ENCODE results near the gene TMEM116.
A peak's percentile ranks its signal among the peaks of the same experiment; 100 is the strongest.

TMEM116 gene

DNA sequence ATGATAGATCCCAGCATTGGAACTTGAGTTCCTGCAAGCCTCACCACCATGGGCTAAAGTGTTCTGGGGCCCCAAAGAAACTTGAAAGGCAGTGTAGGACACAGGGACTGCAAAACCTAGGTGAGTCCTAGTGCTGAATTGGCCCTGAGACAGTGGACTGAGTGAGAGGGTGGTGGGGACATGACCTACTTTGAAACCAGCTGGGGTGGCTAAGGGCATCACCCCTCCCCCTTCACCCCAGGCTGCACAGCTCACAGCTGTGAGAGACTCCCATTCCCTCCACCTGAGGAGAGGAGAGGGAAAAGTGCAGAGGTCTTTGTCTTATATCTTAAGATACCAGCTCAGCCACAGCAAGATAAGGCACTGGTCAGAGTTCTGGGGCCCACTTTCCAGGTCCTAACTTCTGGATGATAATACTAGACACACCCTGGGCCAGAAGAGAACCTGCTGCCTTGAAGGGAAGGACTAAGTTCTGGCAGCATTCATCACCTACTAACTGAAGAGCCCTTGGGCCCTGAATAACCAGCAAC, 108.5 kb downstream of the TMEM116 start:
- H3K9me3 Mint-ChIP-seq: peaks cover 21% of the 10 kb centered on the region
- H3K27me3 Mint-ChIP-seq: no peaks in the 10 kb centered on the region
- H3K36me3 Mint-ChIP-seq: peaks cover 25% of the 10 kb centered on the region
- peaks cover 3% of the 10 kb centered on the region for H3K4me1 Mint-ChIP-seq
- H3K4me3 Mint-ChIP-seq: no peak overlapping the region
- H3K27ac Mint-ChIP-seq: no peak overlapping the region

DNA sequence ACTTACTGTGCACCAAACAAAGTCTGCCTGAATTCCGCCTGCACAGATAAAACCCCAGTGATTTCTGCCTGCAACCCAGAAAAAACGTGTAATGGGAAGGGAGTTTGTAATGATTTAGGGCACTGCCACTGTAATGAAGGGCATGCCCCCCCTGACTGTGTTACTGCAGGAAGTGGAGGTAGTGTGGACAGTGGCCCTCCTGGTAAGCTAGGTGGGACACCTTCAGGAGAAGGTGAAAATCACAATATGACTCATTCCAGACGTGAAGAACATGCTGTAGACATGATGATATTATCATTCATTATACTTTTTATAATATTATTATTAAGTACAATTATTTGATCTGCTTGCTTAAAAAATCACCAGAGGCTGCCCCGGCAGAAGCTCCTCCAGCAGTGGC, 111.8 kb downstream of the TMEM116 start:
- no peaks in the 10 kb centered on the region for H3K27me3 Mint-ChIP-seq
- H3K27ac Mint-ChIP-seq: no peak overlapping the region
- H3K36me3 Mint-ChIP-seq: peaks cover 17% of the 10 kb centered on the region
- H3K4me3 Mint-ChIP-seq: no peak overlapping the region
- H3K4me1 Mint-ChIP-seq: peaks cover under 1% of the 10 kb centered on the region
- H3K9me3 Mint-ChIP-seq: peaks cover 3% of the 10 kb centered on the region

- Mint-ChIP-seq H3K9me3 (no peaks in the 10 kb centered on the region), H3K4me1 (no peaks in the 10 kb centered on the region), H3K4me3 (no peak overlapping the region), H3K36me3 (peaks cover 22% of the 10 kb centered on the region), H3K27ac (peak overlapping the region; percentile 85), H3K27me3 (no peaks in the 10 kb centered on the region)
Measured at GRCh38 chr12:111894556-111894955, 118.4 kb downstream of the TMEM116 start.

- no peak overlapping the region for H3K27ac Mint-ChIP-seq
- no peaks in the 10 kb centered on the region for H3K27me3 Mint-ChIP-seq
- H3K4me3 Mint-ChIP-seq: no peak overlapping the region
- H3K9me3 Mint-ChIP-seq: no peaks in the 10 kb centered on the region
- no peaks in the 10 kb centered on the region for H3K4me1 Mint-ChIP-seq
- peaks cover 19% of the 10 kb centered on the region for H3K36me3 Mint-ChIP-seq
Measured at GRCh38 chr12:111893287-111893686, 119.7 kb downstream of the TMEM116 start.

DNA sequence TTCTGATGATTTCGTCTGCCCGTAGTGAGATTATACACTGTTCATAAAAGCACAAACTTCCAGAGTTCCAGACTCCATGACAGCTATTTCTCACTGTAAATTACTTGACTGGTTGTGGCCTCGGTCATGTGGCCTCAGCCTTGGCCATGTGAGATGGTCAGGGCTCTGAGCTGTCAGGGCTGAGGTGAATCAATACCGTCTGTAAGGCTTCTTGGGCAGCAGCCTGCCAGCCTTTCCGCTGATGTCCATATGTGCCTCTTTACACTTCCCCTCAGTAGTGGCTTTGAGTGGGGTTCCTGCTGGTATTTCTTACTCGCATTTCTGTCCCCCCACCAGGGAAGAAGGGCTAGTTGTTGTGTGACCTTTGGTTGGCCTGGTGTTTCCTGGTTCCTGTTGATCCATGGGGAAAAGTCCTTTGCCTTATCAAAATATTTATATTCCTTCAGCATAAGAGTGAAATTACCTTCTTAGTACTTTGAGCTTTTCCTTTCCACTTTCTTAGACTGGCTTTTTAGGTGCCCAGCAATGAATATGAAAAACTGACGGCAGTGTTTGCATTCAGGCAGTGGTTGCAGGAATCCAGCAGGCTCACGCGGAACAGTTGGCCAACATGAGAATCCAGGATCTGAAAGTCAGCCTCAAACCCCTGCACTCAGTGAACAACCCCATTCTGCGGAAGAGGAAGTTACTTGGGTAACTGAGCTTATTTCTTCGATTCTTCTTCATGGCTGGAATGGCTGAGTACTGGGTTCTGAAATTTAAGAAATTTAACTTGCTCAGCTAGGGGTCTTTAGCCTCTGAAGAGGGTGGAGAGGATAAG, 124.8 kb downstream of the TMEM116 start:
- H3K9me3 Mint-ChIP-seq: no peaks in the 10 kb centered on the region
- H3K4me1 Mint-ChIP-seq: no peaks in the 10 kb centered on the region
- H3K4me3 Mint-ChIP-seq: no peak overlapping the region
- no peak overlapping the region for H3K27ac Mint-ChIP-seq
- H3K27me3 Mint-ChIP-seq: no peaks in the 10 kb centered on the region
- H3K36me3 Mint-ChIP-seq: peaks cover 28% of the 10 kb centered on the region

GRCh38 chr12:111886662-111887545, 126.1 kb downstream of the TMEM116 start:
- Mint-ChIP-seq H3K36me3 (peaks cover 26% of the 10 kb centered on the region), H3K4me3 (no peak overlapping the region), H3K9me3 (no peaks in the 10 kb centered on the region), H3K27me3 (no peaks in the 10 kb centered on the region), H3K4me1 (no peaks in the 10 kb centered on the region), H3K27ac (peak overlapping the region; percentile 38)

- Mint-ChIP-seq H3K27me3 (no peaks in the 10 kb centered on the region), H3K27ac (no peak overlapping the region), H3K9me3 (no peaks in the 10 kb centered on the region), H3K4me1 (peaks cover 4% of the 10 kb centered on the region), H3K4me3 (no peak overlapping the region), H3K36me3 (peaks cover 21% of the 10 kb centered on the region)
Measured at GRCh38 chr12:111881716-111882115, 131.2 kb downstream of the TMEM116 start.

All from activated naive CD4-positive, alpha-beta T cell treated with anti-CD3 and anti-CD28 coated beads, Interleukin-2, amount 50 U/mL, for 24 hours (primary cell).